Prostate gland (tissue), 2 donors: ENCODE results near the gene GBP7.

ENCODE experiments used
- CTCF ChIP-seq, 4 experiments: fragments of 200-600 bp in 2 of 4; fragments of 450-650 bp in 2 of 4; sonication (generic) in 2 of 4; IDR thresholded peaks; 1 replicate in 3 of 4; 2 replicates in 1 of 4; pipeline ENCODE4 v1.5.1; 2016 to 2019; ENCODE audit warnings: antibody characterized with exemption in 4 of 4, mild to moderate bottlenecking in 2 of 4, moderate library complexity in 2 of 4
- POLR2A ChIP-seq: fragments of 450-650 bp; IDR thresholded peaks from one replicate; pipeline ENCODE4 v1.6.1; 2016; ENCODE audit warnings: antibody characterized with exemption, mild to moderate bottlenecking

GRCh38 chr1:89206373-89206772 is 30.6 kb upstream of the GBP7 start:
- TF ChIP-seq POLR2A (no peak), CTCF (IDR thresholded peaks at IDR 0.05) (no peak)
